K562 (cell line): ENCODE data around the gene SRPK2. TPM values are rescaled to one million over a fixed set of nuclear protein-coding genes. Genes with fewer than 3 reads are reported as not detected.
"Not testable (repeated sequence)": the region's sequence is repeated elsewhere in the genome, so short reads cannot be mapped to it uniquely, and the experiment has no call there.

Experiments used
- ATAC-seq: fragments of 200-7000 bp; cut with Tn5 transposase; 3 replicates; pipeline ENCODE4 v1.9.1; 2020; ENCODE audit warnings: moderate library complexity
- BruUV-seq: library from RNA; stranded (reverse); fragments of 400-500 nt; replicated peaks from 2 replicates; lab custom pipeline; 2021; lab: Mats Ljungman, UMichigan
- CTCF ChIA-PET: fragments of 300-600 bp; formaldehyde crosslinking; extraction: SDS; loops from one replicate; lab custom pipeline; 2021; ENCODE audit warnings: low intra/inter-chr PET ratio; lab: Yijun Ruan, JAX
- POLR2A ChIA-PET: fragments of 300-600, 350-650 bp; sonication (Branson Sonifier 250); formaldehyde crosslinking; extraction: SDS; loops from one replicate; lab custom pipeline; 2021; ENCODE audit warnings: antibody characterized with exemption, inconsistent platforms; lab: Yijun Ruan, JAX
- DNase-seq, 4 experiments: peaks; one replicate each; pipeline versions ENCODE4 v3.0.0 to v3.0.0-alpha.2; 2011 to 2018; ENCODE audit warnings: low spot score in 3 of 4, mixed read lengths in 3 of 4; ENCODE audit errors: extremely low read depth in 1 of 4
- FAIRE-seq: peaks from 2 replicates; lab custom pipeline; 2011; peaks lifted over from hg19 to GRCh38; lab: Jason Lieb, UNC
- H2AFZ ChIP-seq: 2 replicates; pipeline ENCODE4 v1.6.0; 2011; ENCODE audit warnings: low read depth, low read length, control low read depth, inconsistent platforms
- H3K27ac ChIP-seq: fragments of 200-600 bp; 3 replicates; pipeline ENCODE4 v1.8.0; 2011; ENCODE audit warnings: low read depth, mild to moderate bottlenecking, control low read depth, inconsistent platforms, low read length, moderate library complexity, mixed read lengths; ENCODE audit errors: extremely low read depth
- H3K27me3 ChIP-seq, 2 experiments: fragments of 300-600 bp in 1 of 2; 2 replicates in 1 of 2; 3 replicates in 1 of 2; pipeline versions ENCODE4 v1.6.0 to v1.8.0; 2011; ENCODE audit warnings: inconsistent platforms in 2 of 2, low read length in 2 of 2, mild to moderate bottlenecking in 1 of 2, mixed read lengths in 1 of 2, moderate library complexity in 1 of 2; ENCODE audit not compliant: control insufficient read depth in 2 of 2, insufficient read depth in 2 of 2
- H3K36me3 ChIP-seq: fragments of 300-600 bp; 3 replicates; pipeline ENCODE4 v1.8.0; 2011; ENCODE audit warnings: mild to moderate bottlenecking, low read length, inconsistent platforms; ENCODE audit not compliant: control insufficient read depth, insufficient read depth
- H3K4me1 ChIP-seq, 2 experiments: fragments of 200-600 bp in 1 of 2; replicated peaks in 1 of 2; 2 replicates in 1 of 2; 3 replicates in 1 of 2; pipeline versions ENCODE4 v1.5.1 to v1.8.0; 2011; ENCODE audit warnings: inconsistent platforms in 2 of 2, low read length in 2 of 2, mild to moderate bottlenecking in 1 of 2, mixed read lengths in 1 of 2, moderate library complexity in 1 of 2; ENCODE audit not compliant: control insufficient read depth in 2 of 2, insufficient read depth in 2 of 2
- H3K4me2 ChIP-seq: 2 replicates; pipeline ENCODE4 v1.6.1; 2011; ENCODE audit warnings: low read length, control low read depth, inconsistent platforms, mixed read lengths; ENCODE audit not compliant: insufficient read depth
- H3K4me3 ChIP-seq: fragments of 200-600 bp; sonication (generic), shearing (Covaris generic); 2 replicates; pipeline ENCODE4 v1.5.1; 2016; ENCODE audit warnings: control low read depth, inconsistent platforms
- H3K79me2 ChIP-seq: fragments of 200-600 bp; 3 replicates; pipeline ENCODE4 v1.8.0; 2011; ENCODE audit warnings: low read length, inconsistent platforms; ENCODE audit not compliant: control insufficient read depth, insufficient read depth
- H3K9ac ChIP-seq, 2 experiments: 2 replicates each; pipeline versions ENCODE4 v1.6.0 to v1.6.1; 2011; ENCODE audit warnings: low read depth in 2 of 2, low read length in 2 of 2, control low read depth in 1 of 2, inconsistent platforms in 1 of 2, mild to moderate bottlenecking in 1 of 2, mixed read lengths in 1 of 2; ENCODE audit not compliant: insufficient read depth in 1 of 2
- H3K9me1 ChIP-seq: one replicate; pipeline ENCODE4 v1.6.0; 2011; ENCODE audit warnings: inconsistent platforms, mild to moderate bottlenecking, low read length, moderate library complexity; ENCODE audit not compliant: control insufficient read depth, insufficient read depth
- H3K9me3 ChIP-seq: replicated peaks from 2 replicates; pipeline ENCODE4 v1.5.1; 2011; ENCODE audit warnings: low read depth, low read length, inconsistent platforms; ENCODE audit not compliant: control insufficient read depth, insufficient read depth
- H4K20me1 ChIP-seq: replicated peaks from 2 replicates; pipeline ENCODE4 v1.6.1; 2011; ENCODE audit warnings: low read length, inconsistent platforms, mixed read lengths; ENCODE audit not compliant: control insufficient read depth, insufficient read depth
- AFF1 ChIP-seq, 2 experiments: fragments of 450-650 bp; IDR thresholded peaks; 2 replicates each; pipeline ENCODE4 v1.6.1; 2018; ENCODE audit warnings: mild to moderate bottlenecking in 2 of 2, low read depth in 1 of 2; ENCODE audit not compliant: partially characterized antibody in 2 of 2
- ZNF121 ChIP-seq: sonication (generic); formaldehyde crosslinking; conservative IDR thresholded peaks from 2 replicates; pipeline ENCODE4 v1.8.0; 2022; ENCODE audit warnings: missing genetic modification reagents
- WGBS: fragments of 100-300 bp; shearing (Covaris generic); methylation state at CpG from one replicate; pipeline ENCODE4 v1.1.6; 2016; ENCODE audit warnings: low coverage, mixed read lengths; ENCODE audit not compliant: insufficient coverage; ENCODE audit errors: missing lambda C conversion rate; 5-methylcytosine and 5-hydroxymethylcytosine counted together
- in situ Hi-C: fragments of 300-500 bp; cut with MboI; formaldehyde crosslinking; loops from 4 replicates; pipeline ENCODE4 v1.15.0; 2018; ENCODE audit warnings: inconsistent platforms, mixed read lengths
- intact Hi-C: fragments of 100-400 bp; cut with micrococcal nuclease; formaldehyde crosslinking; loops from 2 replicates; pipeline ENCODE4 v1.14.2; 2022
- polyA plus RNA-seq, 8 experiments: library from polyadenylated mRNA; depleted of rRNA in 4 of 8; stranded (reverse) in 5 of 8; unstranded in 3 of 8; fragments of >200 nt; fragmentation: Nextera tagmentation in 2 of 8; fragmentation: Illumina TruSeq in 1 of 8; extraction: Ambion mirVana in 2 of 8; extraction: Trizol in 1 of 8; gene quantifications; 2 replicates each; pipeline versions ENCODE4 v1.2.1 to v1.2.3, GENCODE V29; 2011 to 2014; ENCODE audit warnings: inconsistent platforms in 1 of 8, missing spikeins in 1 of 8
- total RNA-seq, 7 experiments: library from RNA; depleted of rRNA in 6 of 7; stranded (reverse); fragments of >200 nt in 6 of 7; fragmentation: Illumina TruSeq in 2 of 7; extraction: Trizol in 2 of 7; gene quantifications; 2 replicates each; pipeline versions ENCODE4 v1.2.1 to v1.2.3, GENCODE V29; 2011 to 2021; ENCODE audit warnings: low replicate concordance in 1 of 7

The SRPK2 gene
- total and polyA plus RNA-seq, 9 of the 15 experiments (the other 6 are each of a cell fraction or from before 2014, with no cell fraction given) = 21.5 to 44.7 (median 33.3) TPM

GRCh38 chr7:105361995-105362394 is 26.7 kb downstream of the SRPK2 start:
- FAIRE-seq, H3K4me3 ChIP-seq, H3K9ac ChIP-seq, H3K9me1 ChIP-seq, POLR2A ChIA-PET, H2AFZ ChIP-seq, ATAC-seq, in situ Hi-C loops, BruUV-seq, H3K27me3 ChIP-seq, H4K20me1 ChIP-seq, H3K9me3 ChIP-seq, H3K27ac ChIP-seq, H3K4me2 ChIP-seq, intact Hi-C loops, DNase-seq, H3K36me3 ChIP-seq, CTCF ChIA-PET: not testable (repeated sequence)
- Histone ChIP-seq H3K79me2 (peaks cover 51% of the 10 kb centered on the region), H3K4me1 (peaks cover 19 to 31% of the 10 kb centered on the region in 2 experiments)
- TF ChIP-seq AFF1 (IDR thresholded peaks at IDR 0.05; ENCODE audit: low read depth in 1 of 2, partially characterized antibody in 2 of 2) = peak in 1 of 2 experiments; percentile 89
- TF ChIP-seq ZNF121 (CRISPR knock-in tag) = 0 out of 2 replicates have a peak, but pooled peaks have one; percentile 26
- 93% methylated on average over 8 of the region's 8 CpGs for WGBS
